Measurements from ENCODE around the gene IMMP2L.

The IMMP2L gene

DNA sequence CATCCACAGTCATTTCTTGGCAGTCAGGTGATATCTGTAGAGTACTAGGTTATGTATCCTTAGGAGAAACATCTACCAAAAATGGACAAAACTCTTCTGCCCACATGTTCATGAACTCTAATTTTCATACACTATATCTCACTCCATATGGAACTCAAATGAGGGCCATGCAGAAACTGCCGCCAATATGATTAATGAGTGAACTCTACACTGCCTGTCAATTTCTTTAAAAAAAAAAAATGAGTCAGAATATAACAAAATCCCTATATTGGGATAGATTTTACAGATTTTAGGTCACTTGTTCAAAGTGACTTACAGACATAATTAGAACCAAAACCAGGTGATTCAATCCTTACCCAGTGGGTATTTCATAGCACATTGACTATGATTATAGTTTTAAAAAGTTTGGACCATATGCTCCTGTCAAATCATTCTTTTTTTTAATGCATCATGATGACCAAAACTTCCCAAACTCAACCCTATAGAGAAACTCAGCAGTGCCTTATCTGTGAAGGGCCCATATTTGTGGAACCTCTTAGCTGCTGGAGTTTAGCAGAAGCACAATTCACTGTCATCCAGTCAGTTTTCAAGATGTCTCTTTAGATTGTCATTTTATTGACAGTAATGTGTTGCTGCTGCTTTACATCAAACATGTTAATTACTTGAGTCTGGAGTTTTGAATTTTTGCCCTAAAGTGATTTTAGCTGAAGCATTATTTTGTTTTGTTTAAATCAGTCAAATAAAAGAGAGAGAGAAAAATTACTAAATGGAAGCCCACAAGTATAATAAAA is 460.2 kb downstream of the IMMP2L start:
- DNase-seq (ENCODE audit: low read depth), result no peak

DNA sequence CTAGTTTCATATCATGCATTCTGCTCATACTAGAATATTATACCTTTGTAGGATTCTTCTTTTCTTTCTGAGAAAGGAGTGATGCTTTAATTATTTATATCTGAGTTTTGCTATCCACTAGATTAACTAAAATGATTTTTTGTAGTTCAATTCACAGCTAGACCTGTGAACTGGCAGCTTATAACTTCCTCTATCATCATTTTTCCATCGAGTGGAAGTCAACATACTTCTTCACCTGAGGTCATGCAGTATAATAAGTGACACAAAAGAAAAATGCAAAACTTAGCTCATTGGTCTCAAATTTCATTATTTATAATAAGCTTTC is 463.4 kb downstream of the IMMP2L start:
- no peak for DNase-seq (ENCODE audit: low read depth)

- no peak for DNase-seq (ENCODE audit: low read depth)
Measured at GRCh38 chr7:111098011-111098925, 464.0 kb downstream of the IMMP2L start.

DNA sequence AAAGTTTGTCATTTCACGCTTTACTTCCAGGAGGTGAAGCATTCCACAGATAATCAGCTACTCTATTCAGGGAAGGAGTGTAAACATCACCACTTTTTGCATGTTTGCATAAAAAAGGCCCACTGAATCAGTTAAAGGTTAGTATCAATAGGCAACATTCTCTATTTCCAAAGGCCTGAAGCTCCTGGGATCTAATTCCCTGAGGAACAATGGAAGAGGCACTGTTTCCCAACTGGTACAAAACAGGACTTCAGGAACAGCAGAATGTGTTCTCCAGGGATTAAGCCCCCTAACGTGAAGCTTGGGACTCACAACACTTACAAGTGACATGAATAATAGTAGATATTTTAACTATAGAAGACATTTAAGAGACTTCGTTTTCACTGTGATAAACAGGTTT is 465.3 kb downstream of the IMMP2L start:
- no peak for DNase-seq (ENCODE audit: low read depth)

GRCh38 chr7:111094419-111094818 is 467.9 kb downstream of the IMMP2L start:
- DNase-seq (ENCODE audit: low read depth), result no peak

- DNase-seq (ENCODE audit: low read depth), result no peak
Measured at GRCh38 chr7:111093496-111093895, 468.8 kb downstream of the IMMP2L start.

GRCh38 chr7:111092406-111093236 is 469.7 kb downstream of the IMMP2L start:
- DNase-seq (ENCODE audit: low read depth), result no peak

DNA sequence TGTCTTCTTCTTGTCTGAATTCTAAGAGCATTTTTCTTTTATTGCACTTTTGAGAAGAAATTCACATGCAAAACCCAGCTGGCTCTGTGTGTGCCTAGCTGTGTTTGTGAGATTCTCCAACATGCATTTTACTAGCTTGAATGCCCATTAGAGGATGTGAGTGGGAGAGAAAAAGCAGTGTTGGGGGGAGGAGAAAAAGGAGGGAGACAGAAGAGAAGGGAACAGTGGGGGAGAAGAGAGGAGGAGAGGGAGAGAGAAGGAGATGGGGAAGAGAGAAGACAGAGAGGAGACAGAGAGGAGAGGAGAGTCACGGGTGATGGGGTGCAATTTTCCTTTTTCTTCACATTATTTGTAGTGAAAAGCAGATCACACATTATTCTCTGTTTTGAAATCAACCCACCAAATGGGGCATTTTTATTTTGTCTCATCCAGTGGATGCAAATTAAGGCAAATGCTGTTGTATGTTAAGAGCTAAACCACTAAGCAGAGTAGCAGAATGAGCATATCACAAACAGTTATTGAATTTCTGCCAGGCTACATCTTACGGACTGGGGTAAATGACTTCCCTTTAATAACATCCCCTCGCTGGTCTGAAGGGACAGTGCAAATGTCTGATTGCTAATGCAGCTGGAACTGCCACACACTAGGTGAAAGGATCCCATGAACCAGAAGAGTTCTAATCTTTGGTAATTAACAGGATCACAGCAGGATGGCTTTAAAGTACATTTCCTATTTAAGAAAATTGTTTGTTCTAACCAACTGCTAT is 470.5 kb downstream of the IMMP2L start:
- no peak for DNase-seq (ENCODE audit: low read depth)

DNA sequence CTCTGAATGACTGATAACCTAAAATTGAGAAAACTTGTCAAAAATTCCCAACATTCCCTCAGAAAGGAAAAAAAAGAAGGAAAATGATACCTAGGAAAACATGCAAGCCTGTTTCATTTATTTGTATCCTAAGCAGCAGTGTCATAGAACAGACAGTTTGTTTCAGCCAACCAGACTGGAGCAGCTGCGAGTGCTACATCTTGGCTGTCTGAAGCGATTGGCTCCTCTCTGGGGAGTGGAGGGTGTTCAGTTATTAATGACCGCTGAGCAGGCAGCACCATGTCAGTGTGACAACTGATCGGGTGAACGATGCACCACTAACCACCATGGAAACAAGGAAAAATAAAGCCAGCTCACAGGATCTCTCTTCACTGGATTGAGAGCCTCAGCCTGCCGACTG is 471.4 kb downstream of the IMMP2L start, which contains the start of gene LRRN3:
LRRN3 (plus strand) TSS at position 282 of the 400 bp plus-strand sequence. CDS start 31,646 bp downstream, outside the sequence.
- DNase-seq (ENCODE audit: low read depth), result no peak

- DNase-seq (ENCODE audit: low read depth), result no peak
Measured at GRCh38 chr7:111089822-111090426, 472.4 kb downstream of the IMMP2L start.

DNA sequence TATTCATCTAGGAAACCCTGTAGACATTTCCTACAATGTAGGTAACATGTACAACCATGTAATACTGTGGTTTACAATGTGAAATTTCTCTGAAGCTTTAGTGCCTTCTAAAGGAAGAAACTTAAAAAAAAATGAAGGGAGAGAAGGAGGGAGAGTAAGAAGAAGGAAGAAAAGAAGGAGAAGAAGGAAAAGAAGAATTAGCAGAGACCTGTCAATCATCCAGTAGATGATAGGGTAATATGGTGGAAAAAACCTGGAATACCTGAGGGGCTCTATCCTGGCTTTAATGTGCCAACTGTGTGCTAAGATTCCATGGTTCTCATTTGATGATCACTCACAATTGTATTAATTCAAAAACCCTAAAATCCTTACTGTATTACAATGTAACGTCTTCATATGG is 474.0 kb downstream of the IMMP2L start:
- DNase-seq (ENCODE audit: low read depth), result no peak

- no peak for DNase-seq (ENCODE audit: low read depth)
Measured at GRCh38 chr7:111086532-111086931, 475.8 kb downstream of the IMMP2L start.

DNA sequence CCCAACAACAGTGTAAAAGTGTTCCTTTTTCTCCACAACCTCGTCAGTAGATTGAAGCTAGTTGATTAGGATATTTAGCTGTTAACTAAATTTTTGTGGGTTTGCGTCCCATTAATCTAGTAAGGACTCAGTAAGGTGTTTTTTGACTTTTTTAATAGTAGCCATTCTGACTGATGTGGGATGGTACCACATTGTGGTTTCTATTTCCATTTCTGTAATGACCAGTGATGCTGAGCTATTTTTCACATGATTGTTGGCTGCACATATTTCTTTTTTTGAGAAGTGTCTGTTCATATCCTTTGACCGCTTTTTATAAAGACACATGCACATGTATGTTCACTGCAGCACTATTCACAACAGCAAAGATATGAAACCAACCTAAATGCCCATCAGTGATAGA is 476.9 kb downstream of the IMMP2L start:
- no peak for DNase-seq (ENCODE audit: low read depth)

DNA sequence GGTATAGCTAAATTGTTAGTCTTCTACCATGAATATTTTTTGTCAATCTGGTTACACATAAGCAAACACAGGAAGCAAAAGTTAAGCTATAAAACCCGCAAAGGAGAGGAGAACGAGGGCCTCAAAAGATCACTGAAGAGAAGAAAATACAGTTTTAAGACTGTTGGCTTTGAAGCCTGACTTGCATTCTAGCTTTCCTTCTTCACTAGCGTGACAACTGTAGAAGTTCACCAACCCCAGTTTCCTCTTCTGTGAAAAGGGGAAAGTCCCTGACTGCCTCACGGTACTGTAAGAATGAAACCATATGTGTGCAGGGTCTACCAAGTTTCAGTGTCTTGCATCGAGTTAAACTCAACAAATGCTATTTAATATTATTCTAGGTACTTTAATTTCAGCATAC is 478.9 kb downstream of the IMMP2L start:
- DNase-seq (ENCODE audit: low read depth), result peak; percentile 2

- no peak for DNase-seq (ENCODE audit: low read depth)
Measured at GRCh38 chr7:111082351-111082750, 479.9 kb downstream of the IMMP2L start.

DNA sequence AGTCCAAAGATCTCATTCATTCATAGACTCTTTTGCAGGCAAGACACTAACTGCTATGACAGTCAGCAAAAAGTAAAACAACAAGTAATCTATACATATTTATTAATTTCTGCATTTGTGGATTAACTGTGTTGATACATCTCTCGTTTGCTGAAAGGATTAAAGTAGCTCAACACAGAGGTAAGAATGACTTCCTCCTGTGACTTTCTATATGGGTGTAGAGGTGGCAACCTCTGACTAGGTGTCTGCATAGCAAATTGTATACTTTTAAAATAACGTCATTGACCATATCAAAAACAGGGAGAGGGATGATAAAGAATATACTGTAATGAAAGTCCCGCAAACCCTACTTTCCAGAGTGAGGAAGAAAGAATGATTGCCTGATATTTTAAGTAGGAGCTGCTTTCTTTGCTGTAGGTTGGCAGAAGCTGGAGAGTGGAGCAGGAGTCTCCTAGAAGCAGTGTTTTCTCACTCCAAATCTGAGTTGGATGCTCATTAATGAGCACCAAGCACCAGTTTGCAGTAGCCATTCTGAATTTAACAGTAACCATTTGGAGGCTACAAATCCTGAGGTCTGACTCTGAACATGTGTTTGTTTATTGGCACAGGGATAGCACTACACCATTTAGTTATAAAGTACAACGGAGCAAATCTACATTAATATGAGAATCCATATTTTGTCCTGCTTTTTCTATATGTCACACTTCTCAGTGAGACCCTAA is 480.6 kb downstream of the IMMP2L start:
- no peak for DNase-seq (ENCODE audit: low read depth)

GRCh38 chr7:111080495-111081105 is 481.7 kb downstream of the IMMP2L start:
- DNase-seq (ENCODE audit: low read depth), result no peak

DNA sequence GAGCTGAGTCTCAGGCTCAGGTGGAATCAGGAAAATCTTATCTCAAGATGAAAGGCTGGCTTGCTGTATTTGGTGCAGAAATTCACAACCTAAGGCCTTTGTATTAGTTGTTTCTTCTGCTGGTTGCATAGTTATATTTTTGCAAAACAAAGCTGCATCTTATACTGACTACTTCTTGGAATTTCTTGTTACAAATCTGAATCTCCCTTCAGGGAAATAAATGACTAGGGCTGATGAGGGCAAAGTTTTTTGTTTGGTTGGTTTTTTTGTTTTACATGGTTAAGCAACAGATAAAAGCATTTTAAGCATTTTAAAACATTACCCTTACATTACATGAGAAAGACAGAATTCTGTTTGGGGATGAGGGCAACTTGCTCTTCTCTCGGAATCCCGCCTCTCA is 485.3 kb downstream of the IMMP2L start:
- no peak for DNase-seq (ENCODE audit: low read depth)

DNA sequence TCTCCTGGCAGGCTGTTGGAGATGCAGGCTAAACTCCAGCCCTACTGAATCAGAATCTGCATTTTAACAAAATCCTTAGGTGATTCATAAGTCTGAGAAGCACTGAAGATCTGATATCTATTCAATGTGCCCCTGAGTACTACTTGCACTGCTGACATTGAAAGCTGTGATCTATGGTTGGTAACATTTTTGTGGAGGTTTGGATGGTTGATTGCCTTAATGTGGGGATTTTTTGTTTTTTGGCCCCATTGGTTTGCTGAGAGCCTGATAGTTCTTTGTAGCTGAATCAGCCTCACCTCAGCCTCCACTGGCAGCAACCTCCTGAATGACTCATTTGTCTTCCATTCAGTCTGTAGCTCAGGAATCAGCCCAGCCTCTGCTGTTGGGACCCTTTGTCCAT is 486.1 kb downstream of the IMMP2L start:
- DNase-seq (ENCODE audit: low read depth), result no peak

DNA sequence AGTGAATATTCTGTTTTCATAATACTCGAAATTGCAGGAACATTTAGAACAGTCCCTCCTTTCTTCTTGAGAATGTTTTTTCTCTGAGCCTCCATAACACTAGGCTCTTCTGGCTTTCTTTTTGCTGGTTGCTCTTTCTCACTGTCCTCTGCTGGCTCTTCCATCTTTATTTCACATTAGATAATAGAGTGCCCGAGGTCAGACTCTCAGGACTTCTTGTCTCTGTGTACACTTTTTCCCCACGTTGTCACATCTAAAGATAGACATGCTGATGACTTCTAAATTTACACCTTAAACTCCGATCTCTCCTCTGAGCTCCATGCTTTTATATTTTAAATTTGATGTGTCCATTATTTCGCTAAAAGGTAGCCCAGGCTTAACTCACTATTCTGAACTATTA is 486.8 kb downstream of the IMMP2L start:
- no peak for DNase-seq (ENCODE audit: low read depth)
